ENCODE results near the gene LIPG.

- TF ChIP-seq POLR2AphosphoS5 (IDR thresholded peaks at IDR 0.05; ENCODE audit: borderline replicate concordance, low read depth, low read length) = no peak
- TF ChIP-seq EZH2 (IDR thresholded peaks at IDR 0.05) = no peak
- no peak for TF ChIP-seq FOXP2 (optimal IDR thresholded peaks at IDR 0.05; ENCODE audit: control extremely low read depth, extremely low read length, insufficient read depth)
Observed at GRCh38 chr18:49546278-49546677, 15.6 kb upstream of the LIPG start.
